Transverse colon (tissue), 4 donors: ENCODE measurements around the gene NUDT9. TPM values are rescaled to one million over a fixed set of nuclear protein-coding genes. Genes with fewer than 3 reads are reported as not detected.
"Not testable (repeated sequence)": the region's sequence is repeated elsewhere in the genome, so short reads cannot be mapped to it uniquely, and the experiment has no call there.

ENCODE experiments used
- DNase-seq: peaks from one replicate; pipeline ENCODE4 v3.0.0-alpha.2; 2019
- H3K27ac ChIP-seq, 4 donors: fragments of 200-600 bp; sonication (generic); 2 replicates each; pipeline ENCODE4 v1.5.1; 2016 to 2018; ENCODE audit warnings: inconsistent platforms in 4 of 4
- H3K27me3 ChIP-seq: fragments of 200-600 bp; sonication (generic); 2 replicates; pipeline ENCODE4 v1.5.1; 2017; ENCODE audit warnings: inconsistent platforms
- H3K36me3 ChIP-seq, 4 donors: fragments of 200-600 bp; sonication (generic); 2 replicates each; pipeline ENCODE4 v1.5.1; 2017 to 2019; ENCODE audit warnings: inconsistent platforms in 4 of 4
- H3K4me1 ChIP-seq, 4 donors: fragments of 200-600 bp; sonication (generic); 2 replicates each; pipeline ENCODE4 v1.5.1; 2017 to 2020; ENCODE audit warnings: inconsistent platforms in 4 of 4
- H3K4me3 ChIP-seq, 4 donors: fragments of 200-600 bp; sonication (generic); 1 replicate in 1 of 4; 2 replicates in 3 of 4; pipeline versions ENCODE4 v1.5.1 to v1.6.1; 2017 to 2019; ENCODE audit warnings: inconsistent platforms in 4 of 4
- H3K9me3 ChIP-seq, 2 donors: fragments of 200-600 bp; sonication (generic); 2 replicates each; pipeline ENCODE4 v1.5.1; 2017 to 2019; ENCODE audit warnings: inconsistent platforms in 2 of 2
- CTCF ChIP-seq, 5 experiments: fragments of 200-600 bp in 3 of 5; fragments of 450-650 bp in 2 of 5; sonication (generic) in 3 of 5; IDR thresholded peaks; 1 replicate in 2 of 5; 2 replicates in 3 of 5; pipeline ENCODE4 v1.5.1; 2016 to 2017; ENCODE audit warnings: antibody characterized with exemption in 5 of 5, inconsistent platforms in 3 of 5, mild to moderate bottlenecking in 2 of 5, moderate library complexity in 1 of 5
- EP300 ChIP-seq: sonication (generic); formaldehyde crosslinking; IDR thresholded peaks from one replicate; pipeline ENCODE4 v1.6.1; 2017; ENCODE audit warnings: antibody characterized with exemption, low read depth
- POLR2A ChIP-seq: fragments of 450-650 bp; IDR thresholded peaks from one replicate; pipeline ENCODE4 v1.6.1; 2016; ENCODE audit warnings: antibody characterized with exemption, mild to moderate bottlenecking, moderate library complexity
- POLR2AphosphoS5 ChIP-seq, 3 donors: sonication (generic); formaldehyde crosslinking; IDR thresholded peaks; one replicate each; pipeline ENCODE4 v1.6.1; 2016; ENCODE audit warnings: antibody characterized with exemption in 3 of 3
- WGBS, 2 donors: methylation state at CpG; one replicate each; pipeline ENCODE4 v1.1.5; 2018; ENCODE audit warnings: low coverage in 1 of 2; 5-methylcytosine and 5-hydroxymethylcytosine counted together
- in situ Hi-C, 4 donors: fragments of 200-750 bp; cut with MboI; loops; one replicate each; pipeline versions ENCODE4 v1.15.0 to v1.15.1; 2017; ENCODE audit warnings: low sequenced_read_pairs in 3 of 4, low pct_ligation_motif_present in 1 of 4, low pct_unique_long_range_greater_than_20kb in 1 of 4
- intact Hi-C: fragments of 100-400 bp; cut with DNase I; formaldehyde crosslinking; loops from one replicate; pipeline ENCODE4 v1.15.1; 2023; ENCODE audit warnings: low total_unique reads
- total RNA-seq, 4 donors: library from RNA; depleted of rRNA; stranded (reverse); fragments of >200 nt; gene quantifications; one replicate each; pipeline ENCODE4 v1.1.0, GENCODE V29; 2016

NUDT9 gene
- total RNA-seq, 4 donors from 2014 or later, result 7.6 to 25.7 (median 20.1) TPM

- WGBS, 2 donors, result 80 to 86% methylated on average over 2 of the region's 2 CpGs
- Histone ChIP-seq H3K4me1 (peaks cover 0 to 27% (median 9%) of the 10 kb centered on the region in 4 donors), H3K36me3 (peaks cover 0 to 38% (median 0%) of the 10 kb centered on the region in 4 donors), H3K9me3 (no peaks in the 10 kb centered on the region), H3K27me3 (no peaks in the 10 kb centered on the region), H3K27ac (no peak overlapping the region), H3K4me3 (no peak overlapping the region)
- TF ChIP-seq EP300 (no peak), POLR2A (no peak), CTCF (IDR thresholded peaks at IDR 0.05) (no peak), POLR2AphosphoS5 (IDR thresholded peaks at IDR 0.05) (no peak)
- no peak for DNase-seq
- intact Hi-C loops (no loop called here), in situ Hi-C loops (no loop called here)
Observed at GRCh38 chr4:87382116-87382515, 40.3 kb upstream of the NUDT9 start.

GRCh38 chr4:87382931-87383330 is 39.4 kb upstream of the NUDT9 start:
- H3K27ac ChIP-seq, result no peak overlapping the region
- H3K4me1 ChIP-seq, result peaks cover 0 to 28% (median 10%) of the 10 kb centered on the region in 4 donors
- H3K27me3 ChIP-seq, result no peaks in the 10 kb centered on the region
- intact Hi-C loops, result no loop called here
- H3K4me3 ChIP-seq, result no peak overlapping the region
- H3K36me3 ChIP-seq, result peaks cover 0 to 35% (median 0%) of the 10 kb centered on the region in 4 donors
- 96 to 97% methylated on average over 3 of the region's 3 CpGs for WGBS, 2 donors
- TF ChIP-seq POLR2AphosphoS5 (IDR thresholded peaks at IDR 0.05), result no peak
- TF ChIP-seq CTCF (IDR thresholded peaks at IDR 0.05), result no peak
- TF ChIP-seq POLR2A, result no peak
- TF ChIP-seq EP300, result no peak
- H3K9me3 ChIP-seq, result no peaks in the 10 kb centered on the region
- in situ Hi-C loops, result no loop called here
- DNase-seq, result no peak

GRCh38 chr4:87384466-87385132 is 37.8 kb upstream of the NUDT9 start:
- WGBS, 2 donors, result 83 to 91% methylated on average over 8 to 9 of the region's 9 CpGs
- DNase-seq, intact Hi-C loops, H3K4me3 ChIP-seq, H3K9me3 ChIP-seq, H3K27ac ChIP-seq, H3K27me3 ChIP-seq, in situ Hi-C loops: not testable (repeated sequence)
- peaks cover 0 to 44% (median 15%) of the 10 kb centered on the region in 4 donors for H3K4me1 ChIP-seq
- H3K36me3 ChIP-seq, result peaks cover 0 to 25% (median 0%) of the 10 kb centered on the region in 4 donors

- no peaks in the 10 kb centered on the region for H3K27me3 ChIP-seq
- TF ChIP-seq EP300 (no peak), POLR2A (peak; percentile 88), CTCF (IDR thresholded peaks at IDR 0.05) (no peak), POLR2AphosphoS5 (IDR thresholded peaks at IDR 0.05) (peak; percentile 40 to 96 (median 93))
- peaks cover 0 to 54% (median 27%) of the 10 kb centered on the region in 4 donors for H3K4me1 ChIP-seq
- intact Hi-C loops, result no loop called here
- 65 to 72% methylated on average over 2 to 3 of the region's 3 CpGs for WGBS, 2 donors
- H3K9me3 ChIP-seq, result no peaks in the 10 kb centered on the region
- H3K36me3 ChIP-seq, result peaks cover 0 to 15% (median 0%) of the 10 kb centered on the region in 4 donors
- peak; percentile 74 for DNase-seq
- in situ Hi-C loops, result no loop called here
- peak overlapping the region; percentile 90 to 97 (median 94) for H3K27ac ChIP-seq
- peak overlapping the region in 3 of 4 donors; percentile 53 to 82 (median 68) for H3K4me3 ChIP-seq
Observed at GRCh38 chr4:87387237-87387636, 35.1 kb upstream of the NUDT9 start.
